GM21515 (cell line): Measurements from ENCODE around the gene EREG.
A peak's percentile ranks its signal among the peaks of the same experiment; 100 is the strongest.
"Not testable (repeated sequence)": the region's sequence is repeated elsewhere in the genome, so short reads cannot be mapped to it uniquely, and the experiment has no call there.

ENCODE experiments used
- ATAC-seq: cut with Tn5 transposase; IDR thresholded peaks from one replicate; pipeline ENCODE4 v1.9.1; 2021; ENCODE audit not compliant: unreplicated experiment

EREG gene

DNA sequence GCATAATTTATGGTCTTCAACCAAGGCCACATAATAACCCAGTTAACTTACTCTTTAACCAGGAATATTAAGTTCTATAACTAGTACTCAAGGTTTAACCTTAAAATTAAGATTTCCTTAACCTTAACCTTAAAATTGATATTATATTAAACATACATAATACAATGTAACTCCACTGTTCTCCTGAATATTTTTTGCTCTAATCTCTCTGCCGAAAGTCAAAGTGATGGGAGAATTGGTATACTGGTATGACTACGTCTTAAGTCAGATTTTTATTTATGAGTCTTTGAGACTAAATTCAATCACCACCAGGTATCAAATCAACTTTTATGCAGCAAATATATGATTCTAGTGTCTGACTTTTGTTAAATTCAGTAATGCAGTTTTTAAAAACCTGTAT lies 22.8 kb downstream of the EREG start:
- ATAC-seq = no peak

DNA sequence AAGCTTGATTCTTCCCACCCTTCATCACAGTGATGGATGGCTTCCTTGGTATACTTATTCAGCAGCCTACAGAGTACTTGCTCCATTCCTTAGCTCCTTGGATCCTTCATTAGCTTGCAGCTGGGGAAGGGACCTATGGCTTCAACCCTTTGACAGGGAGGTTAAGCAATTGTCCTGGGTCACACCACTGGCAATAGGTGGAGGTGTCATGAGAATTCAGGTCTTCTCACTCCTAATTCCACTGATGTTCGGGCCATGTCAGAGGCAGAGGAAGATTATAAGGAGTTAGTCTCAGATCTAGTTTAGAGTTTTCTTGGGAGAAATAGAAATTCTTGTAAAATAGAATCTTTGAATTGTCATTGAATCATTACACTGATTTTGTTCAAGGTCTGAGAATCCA lies 24.5 kb downstream of the EREG start:
- ATAC-seq = no peak

DNA sequence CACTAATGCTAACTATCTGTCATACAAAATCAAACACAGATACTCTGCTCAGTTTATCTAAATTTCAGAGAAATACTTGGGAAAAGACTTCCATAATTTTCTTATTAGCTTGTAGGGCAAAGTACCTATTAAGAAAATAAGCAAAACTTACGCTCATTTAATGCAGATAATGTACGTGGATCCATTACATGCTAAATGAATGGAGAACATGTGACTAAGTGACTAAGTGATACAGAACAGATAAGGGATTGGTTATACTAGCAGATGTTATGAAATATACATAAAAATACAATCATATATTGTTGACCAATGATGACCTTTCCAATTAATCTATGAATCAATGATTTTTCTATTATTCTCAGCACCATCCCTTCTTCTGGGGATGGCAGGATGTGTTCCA lies 25.7 kb downstream of the EREG start:
- no peak for ATAC-seq

DNA sequence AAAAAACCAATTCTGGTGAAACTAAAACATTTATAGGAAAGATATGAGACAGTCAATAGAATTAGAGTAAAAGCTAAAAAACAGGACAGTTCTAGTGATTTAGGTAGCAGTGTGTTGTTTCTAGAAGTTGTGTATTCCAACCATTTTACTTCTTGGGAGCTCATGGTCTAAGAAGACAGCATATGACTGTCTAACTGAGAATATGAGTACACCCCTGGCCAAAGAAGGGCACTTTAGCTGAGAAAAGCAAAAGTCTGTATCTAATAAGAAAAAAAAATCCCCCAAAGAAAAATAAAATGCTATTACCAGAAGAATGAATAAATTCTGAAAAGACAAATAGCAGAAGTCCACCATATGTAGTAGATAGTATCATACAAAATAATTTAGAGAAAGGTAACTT lies 26.4 kb downstream of the EREG start:
- ATAC-seq = no peak

DNA sequence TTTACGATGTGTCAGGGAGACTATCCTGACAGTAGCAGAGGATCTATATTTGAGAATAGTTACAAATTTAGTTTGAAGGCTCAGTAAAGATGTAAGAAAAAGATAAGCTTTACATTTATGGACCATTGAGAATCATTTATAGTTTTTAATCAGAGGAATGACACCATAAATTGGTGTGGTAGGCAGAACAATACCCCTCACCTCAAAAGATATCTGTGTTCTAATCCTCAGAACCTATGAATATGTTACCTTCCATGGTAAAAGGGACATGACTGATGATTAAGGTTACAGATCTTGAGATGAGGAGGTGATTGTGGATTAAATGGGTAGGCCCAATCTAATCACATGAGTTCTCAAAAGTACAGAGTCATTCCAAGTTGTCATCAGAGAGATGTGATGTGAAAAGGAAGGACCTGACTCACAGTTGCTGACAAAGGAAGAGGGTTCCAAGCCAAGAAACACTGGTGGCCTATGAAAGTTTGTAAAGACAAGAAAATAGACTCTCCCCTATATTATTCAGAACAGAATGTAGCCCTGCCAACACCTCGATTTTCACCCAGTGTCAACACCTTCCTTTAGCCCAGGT lies 27.0 kb downstream of the EREG start:
- ATAC-seq = no peak

DNA sequence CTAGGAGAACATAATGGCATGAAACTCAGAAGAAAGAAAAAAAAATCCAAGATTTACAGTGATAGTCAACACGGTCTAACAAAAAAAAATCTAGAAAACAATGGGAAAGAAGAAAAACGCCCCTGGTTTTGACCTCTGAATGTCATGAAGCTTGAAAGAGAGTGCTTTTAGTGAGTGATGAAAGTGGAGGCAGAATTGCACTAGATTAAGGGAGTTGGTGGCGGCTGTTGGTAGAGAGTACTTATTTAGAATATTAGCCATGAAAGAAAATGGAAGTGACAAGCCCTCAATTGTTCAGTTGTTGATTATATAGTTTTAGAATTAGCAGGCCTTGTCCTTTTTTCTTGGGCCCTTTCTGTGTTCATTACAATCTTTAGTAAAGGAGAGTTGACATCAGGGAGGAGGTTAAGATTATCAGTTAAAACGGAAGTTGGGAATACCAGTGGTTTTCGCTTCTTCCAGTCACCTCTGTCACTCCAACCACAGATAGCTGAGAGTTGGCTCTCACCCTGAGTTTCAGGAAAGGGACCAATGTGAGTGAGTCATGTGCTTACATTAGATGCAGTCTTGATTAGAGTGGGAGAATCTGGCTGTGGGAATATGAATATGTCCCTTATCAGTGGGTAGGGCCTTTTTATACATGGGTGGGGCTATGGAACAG lies 29.7 kb downstream of the EREG start:
- ATAC-seq = no peak

DNA sequence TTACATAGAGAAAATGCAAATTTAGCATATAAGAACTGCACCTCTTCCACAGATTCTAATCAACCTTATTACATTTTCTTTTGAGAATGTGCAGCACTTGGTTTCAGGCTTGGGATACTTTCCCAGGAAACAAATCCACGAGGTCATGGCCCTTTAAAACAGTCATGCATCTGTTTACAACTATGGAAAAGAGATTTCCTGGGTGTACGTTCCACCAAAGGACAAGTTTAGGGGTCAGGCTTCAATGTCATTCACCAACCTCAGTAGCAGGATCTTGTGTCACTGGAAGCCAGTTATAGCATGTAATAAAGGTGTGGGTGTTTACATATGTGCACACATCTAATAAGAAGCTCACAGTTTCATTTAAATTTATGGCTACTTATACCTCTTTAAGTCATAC lies 30.7 kb downstream of the EREG start:
- no peak for ATAC-seq

DNA sequence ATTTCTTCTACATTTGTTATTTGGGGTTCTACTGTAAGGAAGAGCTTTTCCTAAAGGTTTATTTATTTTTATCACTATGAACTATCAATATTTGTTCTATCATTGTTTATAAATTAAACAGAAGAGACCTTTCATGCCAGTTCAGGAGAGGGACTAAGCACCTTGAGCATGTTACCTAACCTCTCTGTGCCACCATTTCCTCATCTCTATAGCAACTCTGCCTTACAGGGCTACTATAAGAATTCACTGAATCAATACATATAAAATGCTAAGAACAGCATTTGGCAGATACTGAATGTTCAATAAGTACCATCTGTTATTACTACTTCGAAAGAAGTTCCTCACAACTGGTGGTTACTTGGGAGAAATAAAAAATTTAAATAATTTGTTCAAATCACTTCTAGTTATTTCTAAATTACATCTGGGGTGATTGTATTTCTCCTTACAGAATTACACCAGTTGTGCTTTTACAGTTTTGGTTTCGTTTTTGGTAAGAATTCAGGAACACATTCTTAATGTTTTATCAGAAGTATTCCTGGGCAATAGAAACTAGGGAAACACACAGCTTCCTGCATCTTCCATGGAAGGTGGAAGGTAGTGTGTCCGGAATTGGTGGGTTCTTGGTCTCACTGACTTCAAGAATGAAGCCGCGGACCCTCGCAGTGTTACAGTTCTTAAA lies 32.9 kb downstream of the EREG start:
- peak; percentile 57 for ATAC-seq

DNA sequence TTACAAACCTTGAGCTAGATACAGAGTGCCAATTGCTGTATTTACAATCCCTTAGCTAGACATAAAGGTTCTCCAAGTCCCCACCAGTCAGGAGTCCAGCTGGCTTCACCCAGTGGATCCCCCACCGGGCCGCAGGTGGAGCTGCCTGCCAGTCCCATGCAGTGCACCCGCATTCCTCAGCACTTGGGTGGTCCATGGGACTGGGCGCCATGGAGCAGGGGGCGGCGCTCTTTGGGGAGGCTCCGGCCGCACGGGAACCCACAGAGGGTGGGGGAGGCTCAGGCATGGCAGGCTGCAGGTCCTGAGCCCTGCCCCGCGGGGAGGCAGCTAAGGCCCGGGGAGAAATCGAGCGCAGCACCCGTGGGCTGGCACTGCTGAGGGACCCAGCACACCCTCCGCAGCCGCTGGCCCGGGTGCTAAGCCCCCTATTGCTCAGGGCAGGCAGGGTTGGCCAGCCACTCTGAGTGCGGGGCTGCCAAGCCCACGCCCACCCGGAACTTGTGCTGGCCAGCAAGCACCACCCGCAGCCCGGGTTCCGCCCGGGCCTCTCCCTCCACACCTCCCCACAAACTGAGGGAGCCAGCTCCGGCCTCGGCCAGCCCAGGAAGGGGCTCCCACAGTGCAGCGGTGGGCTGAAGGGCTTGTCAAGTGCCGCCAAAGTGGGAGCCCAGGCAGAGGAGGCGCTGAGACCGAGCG lies 34.1 kb downstream of the EREG start:
- not testable (repeated sequence) for ATAC-seq

DNA sequence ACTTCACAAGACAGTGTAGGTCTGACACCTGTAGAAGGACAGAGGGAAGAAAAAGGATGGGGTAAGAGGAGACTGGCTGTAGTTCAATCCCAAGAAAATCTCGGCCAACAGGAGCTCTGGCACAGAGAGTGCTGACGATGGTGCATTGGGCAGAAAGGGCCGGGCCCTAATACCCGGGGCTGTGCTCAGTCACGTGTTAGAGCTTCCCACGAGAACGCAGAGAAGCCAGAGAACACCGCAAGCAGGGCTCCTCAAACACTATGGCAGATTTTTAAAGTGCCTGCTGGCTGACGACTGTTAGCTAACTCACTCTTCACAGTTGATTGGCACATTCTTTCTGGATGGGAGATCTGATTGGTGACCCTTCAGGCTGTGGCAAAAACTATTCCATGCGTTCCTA lies 35.5 kb downstream of the EREG start:
- no peak for ATAC-seq

DNA sequence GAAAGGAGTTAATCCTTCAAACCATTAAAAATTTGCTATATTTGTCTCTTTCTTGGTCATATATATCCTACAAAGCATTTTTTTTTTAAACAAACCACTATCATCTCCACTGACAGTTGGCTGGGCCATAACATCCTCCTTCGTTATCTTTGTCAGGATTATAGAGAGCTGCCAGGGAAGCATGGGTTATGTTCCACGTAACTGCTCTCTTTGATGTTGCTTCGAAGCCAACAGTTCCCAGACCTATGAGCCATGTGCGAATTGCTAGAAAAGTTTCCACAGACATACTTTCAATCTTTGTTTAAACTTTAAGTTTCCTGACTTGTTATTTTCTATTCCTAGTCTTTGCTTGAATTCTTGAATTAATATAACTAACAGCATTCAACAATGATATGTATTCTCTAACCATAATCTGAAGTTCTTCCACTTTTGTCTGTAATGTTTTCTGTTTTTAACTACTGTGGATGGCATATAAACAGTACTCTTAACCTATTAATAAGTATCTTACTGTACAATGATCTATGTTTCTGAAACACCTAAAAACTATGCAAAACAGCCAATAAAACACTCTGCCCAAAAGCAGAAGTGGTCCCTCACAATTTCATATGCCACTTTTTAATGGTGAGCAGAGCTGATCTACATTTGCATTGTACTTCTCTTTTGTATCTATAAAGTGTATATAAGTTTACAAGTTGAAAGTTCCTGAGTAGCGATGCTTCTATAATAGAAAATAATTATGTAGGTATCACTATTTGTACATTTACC lies 37.9 kb downstream of the EREG start:
- ATAC-seq = peak; percentile 93

DNA sequence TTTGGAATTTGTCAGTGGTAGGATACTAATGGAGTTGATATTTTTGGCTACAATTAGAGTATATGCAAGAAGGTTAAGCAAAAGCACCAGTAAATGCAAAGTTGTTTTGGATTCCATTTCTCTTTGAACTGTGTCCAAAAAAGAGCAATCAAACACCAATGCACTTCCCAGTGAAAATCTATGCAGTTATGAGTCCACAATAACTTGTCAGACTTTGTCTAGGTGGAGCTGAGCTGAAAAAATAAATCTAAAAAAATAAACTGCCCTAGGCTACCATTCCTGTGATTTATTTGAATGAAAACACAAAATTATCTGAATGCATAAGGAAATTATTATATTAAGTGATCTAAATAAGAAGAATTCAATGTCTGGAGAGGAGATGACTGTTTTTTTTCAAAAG lies 42.9 kb downstream of the EREG start:
- ATAC-seq = no peak

DNA sequence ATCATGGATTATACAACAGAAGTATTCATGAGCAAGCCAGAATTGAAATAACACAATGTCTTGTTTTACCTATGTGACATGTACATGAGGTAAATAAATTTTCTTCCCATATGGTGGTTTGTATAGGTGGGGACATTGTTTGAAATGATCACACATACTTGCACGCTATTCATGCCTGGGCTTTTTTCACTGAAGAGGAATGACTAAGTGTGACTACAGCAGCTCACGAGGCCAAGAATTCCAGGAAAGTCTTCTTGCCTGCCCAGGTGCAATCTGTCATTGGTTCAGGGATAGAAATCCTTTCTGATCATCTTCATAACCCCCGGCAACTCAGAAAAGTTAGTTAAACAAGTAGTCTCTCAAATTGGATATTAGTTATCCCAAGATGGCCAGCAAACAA lies 43.7 kb downstream of the EREG start:
- no peak for ATAC-seq

DNA sequence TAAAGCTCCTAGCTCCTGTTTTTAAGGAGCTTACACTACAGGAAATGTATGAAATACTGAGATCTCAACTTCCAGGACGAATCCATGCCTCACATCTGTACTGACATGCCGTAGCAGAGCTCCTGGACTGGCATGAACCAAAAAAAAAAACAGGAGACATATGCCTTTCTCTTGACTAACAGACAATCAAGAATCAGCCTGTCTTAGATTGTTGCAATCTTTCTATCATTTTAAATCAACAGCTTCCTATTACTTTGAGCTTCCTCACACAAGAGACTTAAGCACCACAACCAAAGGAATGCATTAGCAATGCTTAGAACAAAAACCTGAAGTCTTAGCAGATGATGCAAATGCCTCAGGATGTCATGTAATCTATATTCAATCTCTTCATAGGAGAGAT lies 45.3 kb downstream of the EREG start:
- ATAC-seq = no peak

DNA sequence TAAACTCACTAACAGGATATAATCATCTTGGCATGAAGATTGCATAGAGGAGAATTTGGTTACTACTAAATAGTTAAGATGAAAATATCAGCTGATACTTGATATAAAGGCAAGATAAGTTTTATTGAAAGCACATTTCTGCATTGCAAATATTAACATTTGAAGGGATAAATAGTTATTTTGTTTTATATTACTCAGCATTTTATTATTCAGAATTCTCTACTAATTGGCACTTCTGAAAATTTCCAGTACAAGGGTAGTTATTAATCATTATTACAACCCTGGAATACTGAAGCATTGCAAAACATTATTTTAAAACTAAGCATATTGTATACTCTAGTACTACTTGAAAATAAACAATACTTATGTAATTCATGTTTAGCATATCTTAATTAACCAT lies 47.3 kb downstream of the EREG start:
- no peak for ATAC-seq

DNA sequence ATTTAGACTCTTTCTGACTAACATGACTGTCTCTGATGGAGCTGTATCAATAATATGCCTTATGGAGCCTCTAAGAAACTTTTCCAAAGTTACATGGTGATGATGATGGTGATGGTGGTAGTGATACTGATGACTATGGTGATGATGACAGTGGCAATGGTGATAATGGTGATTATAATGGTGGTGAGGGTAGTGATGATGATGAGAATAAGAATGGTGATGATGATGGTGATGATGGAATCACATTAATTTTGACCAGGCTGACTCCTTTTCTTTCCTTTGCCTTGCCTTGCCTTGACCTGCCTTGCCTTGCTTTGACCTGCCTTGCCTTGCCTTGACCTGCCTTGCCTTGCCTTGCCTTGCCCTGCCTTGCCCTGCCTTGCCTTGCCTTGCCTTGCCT lies 48.3 kb downstream of the EREG start:
- ATAC-seq = no peak

DNA sequence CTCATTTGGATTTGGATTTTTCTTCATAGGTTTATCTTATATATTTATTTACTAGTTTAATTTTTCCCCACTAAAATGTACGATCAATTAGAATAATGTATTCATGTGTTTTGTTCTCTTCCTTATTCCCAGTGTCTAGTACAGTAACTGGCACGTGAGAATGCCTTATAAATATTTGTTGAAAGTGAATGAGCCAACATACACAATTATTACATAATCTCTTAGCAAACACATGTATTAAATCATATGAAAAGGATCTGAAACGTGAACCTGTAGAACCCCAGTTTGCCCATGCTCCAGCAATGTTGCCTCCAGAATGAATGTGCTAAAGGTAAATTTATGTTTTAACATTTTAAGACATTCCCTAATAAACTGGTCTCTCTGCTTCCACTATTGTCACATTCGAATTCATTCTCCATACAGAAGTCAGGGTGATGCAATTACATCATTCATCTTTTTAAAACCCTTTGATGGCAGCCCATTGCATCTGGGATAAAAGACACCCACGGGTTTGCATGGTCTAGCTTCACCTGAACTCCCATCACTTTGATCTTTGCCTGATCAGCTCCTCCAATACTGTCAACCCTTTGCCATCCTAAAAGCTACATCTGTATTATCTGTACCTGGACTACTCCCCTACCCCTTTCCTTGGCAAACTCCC lies 49.3 kb downstream of the EREG start:
- ATAC-seq = no peak

DNA sequence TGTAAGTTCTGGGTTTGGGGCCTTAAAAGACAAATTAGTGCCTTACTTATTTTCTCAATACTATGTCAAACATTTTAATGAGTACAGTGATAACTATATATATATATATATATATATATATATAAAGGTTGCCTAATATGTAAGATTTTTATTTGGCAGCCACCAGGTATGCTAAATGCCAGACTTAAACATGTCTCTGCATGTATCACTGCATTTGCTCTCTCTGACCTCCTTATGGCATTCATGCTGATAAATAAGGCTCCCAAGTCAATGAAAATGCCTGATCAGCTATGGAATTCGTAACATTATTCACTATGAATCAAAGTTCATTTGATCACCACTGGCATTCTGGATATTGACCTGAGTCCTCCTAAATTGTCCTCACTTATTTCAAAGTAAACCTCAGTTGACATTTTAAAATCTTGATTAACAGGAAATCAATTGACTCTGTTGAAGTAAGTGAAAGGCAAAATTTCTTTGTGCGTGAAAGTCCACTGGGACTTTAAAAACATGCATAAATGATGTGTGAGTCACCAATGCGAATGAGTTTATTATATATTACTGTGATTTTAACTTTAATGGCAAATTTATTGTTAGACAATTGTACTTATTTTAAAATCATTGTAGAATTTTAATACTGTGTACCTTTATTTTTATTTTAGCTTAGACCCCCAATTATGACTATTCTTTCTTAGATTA lies 50.8 kb downstream of the EREG start:
- no peak for ATAC-seq

DNA sequence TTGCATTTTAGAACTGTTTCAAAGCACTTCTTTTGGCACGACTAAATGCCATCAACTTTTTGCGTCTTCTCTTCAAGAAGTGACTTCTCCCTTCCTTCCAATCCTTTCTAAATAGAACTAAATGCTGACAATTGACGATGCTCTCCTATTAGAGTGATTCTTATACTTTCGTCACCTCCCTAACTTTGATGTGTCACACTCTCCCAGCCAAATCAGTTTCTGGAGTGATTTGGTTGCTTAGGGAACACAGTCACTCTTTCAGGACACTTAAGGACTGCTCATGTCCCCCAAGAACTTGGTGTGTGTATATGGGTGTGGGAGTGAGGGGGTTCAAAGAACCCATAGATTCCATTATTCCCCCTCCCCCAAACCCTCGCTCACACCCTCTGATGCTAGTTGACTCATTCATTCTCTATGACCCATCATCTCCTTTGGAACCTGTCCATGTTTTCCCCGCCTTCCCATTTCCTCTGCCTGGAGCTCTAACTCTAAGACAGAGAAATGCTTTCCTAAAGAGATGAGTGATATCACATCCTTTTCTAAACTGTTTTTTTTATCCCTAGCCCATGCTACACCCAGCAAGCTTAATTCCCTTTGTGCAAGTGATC lies 53.2 kb downstream of the EREG start:
- no peak for ATAC-seq

DNA sequence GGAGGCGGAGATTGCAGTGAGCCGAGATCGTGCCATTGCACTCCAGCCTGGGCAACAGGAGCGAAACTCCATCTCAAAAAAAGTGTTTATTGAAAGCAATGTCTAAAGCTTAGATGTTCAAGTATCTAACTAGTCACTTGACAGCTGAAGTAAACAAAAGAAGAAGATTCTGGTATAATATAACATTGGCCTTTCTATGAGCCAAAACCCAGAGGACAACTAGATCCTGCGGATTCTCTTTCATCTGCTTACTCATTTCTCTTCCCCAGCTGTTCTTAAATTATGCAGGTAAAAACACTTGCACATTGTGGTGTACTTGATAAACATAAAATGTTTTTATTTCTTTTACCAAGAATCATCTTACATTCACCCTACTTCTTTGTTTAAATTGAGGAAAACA lies 55.9 kb downstream of the EREG start:
- no peak for ATAC-seq
